ENCODE measurements around the gene BATF2.
"Not testable (repeated sequence)": the region's sequence is repeated elsewhere in the genome, so short reads cannot be mapped to it uniquely, and the experiment has no call there.

The BATF2 gene

DNA sequence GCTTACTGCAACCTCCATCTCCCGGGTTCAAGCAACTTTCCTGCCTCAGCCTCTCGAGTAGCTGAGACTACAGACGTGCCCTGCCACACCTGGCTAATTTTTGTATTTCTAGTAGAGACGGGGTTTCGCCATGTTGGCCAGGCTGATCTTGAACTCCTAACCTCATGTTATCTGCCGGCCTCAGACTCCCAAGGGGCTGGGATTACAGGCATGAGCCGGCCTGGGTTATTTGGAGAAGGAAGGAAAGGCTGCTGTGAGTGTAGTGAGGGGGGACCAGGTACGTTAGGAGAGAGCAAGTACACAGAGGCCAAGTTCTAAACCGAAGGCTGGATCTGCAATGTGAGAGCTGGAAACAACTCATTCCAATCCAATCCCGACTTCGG is 453 bp downstream of the BATF2 start:
- no peaks in the 10 kb centered on the region for H3K27me3 ChIP-seq (ENCODE audit: insufficient read depth, low read length)
- H3K79me2 ChIP-seq (ENCODE audit: control insufficient read depth, insufficient read depth, low read length, unreplicated experiment) = no peaks in the 10 kb centered on the region
- peaks cover 13% of the 10 kb centered on the region for H3K4me1 ChIP-seq (ENCODE audit: control insufficient read depth, insufficient read depth, low read length, unreplicated experiment)
- H2AFZ ChIP-seq (ENCODE audit: low read length, unreplicated experiment) = peak overlapping the region; percentile 27
- peak overlapping the region; percentile 62 for H3K4me3 ChIP-seq (ENCODE audit: low read depth, low read length)
- H3K27ac ChIP-seq (ENCODE audit: low read depth, low read length) = no peak overlapping the region
- no peaks in the 10 kb centered on the region for H3K36me3 ChIP-seq (ENCODE audit: insufficient read depth, low read length)

- Histone ChIP-seq H3K36me3 (ENCODE audit: insufficient read depth, low read length) (no peaks in the 10 kb centered on the region), H3K79me2 (ENCODE audit: control insufficient read depth, insufficient read depth, low read length, unreplicated experiment) (no peaks in the 10 kb centered on the region), H3K27ac (ENCODE audit: low read depth, low read length) (no peak overlapping the region), H3K4me3 (ENCODE audit: low read depth, low read length) (no peak overlapping the region), H2AFZ (ENCODE audit: low read length, unreplicated experiment) (no peak overlapping the region), H3K4me1 (ENCODE audit: control insufficient read depth, insufficient read depth, low read length, unreplicated experiment) (peaks cover 20% of the 10 kb centered on the region), H3K27me3 (ENCODE audit: insufficient read depth, low read length) (no peaks in the 10 kb centered on the region)
Measured at GRCh38 chr11:64994318-64994717, 2.5 kb downstream of the BATF2 start.

DNA sequence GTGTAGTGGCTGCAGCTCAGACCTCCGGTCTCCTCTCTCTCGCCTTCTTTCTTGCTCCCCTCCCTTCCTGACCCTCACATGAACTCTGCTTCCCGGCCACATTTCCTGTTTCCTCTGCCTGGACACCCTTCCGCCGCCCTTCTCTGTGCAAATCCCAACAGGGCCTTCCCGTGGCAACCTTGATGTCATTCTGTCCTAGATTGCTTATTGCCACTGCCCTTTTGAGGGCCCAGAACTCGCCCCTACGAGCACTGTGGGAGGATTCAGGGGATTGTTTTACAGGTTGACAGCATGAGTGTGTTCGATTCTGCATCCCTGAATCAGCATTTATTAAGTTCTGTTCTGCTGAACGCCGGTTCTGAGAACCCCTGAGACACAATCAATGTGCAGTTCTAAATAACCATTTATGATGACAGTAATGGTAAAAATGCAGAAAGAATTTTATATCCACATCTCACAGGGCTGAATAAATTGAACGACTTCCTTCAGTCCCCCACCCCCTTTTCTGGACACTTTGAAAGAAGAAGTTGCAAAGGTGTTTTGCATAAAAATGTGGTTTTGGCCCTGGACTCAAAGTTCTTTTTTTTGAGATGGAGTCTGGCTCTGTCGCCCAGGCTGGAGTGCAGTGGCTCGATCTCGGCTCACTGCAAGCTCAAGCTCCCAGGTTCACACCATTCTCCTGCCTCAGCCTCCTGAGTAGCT is 6.4 kb downstream of the BATF2 start:
- no peak overlapping the region for H2AFZ ChIP-seq (ENCODE audit: low read length, unreplicated experiment)
- H3K27ac ChIP-seq (ENCODE audit: low read depth, low read length) = no peak overlapping the region
- peaks cover 7% of the 10 kb centered on the region for H3K4me1 ChIP-seq (ENCODE audit: control insufficient read depth, insufficient read depth, low read length, unreplicated experiment)
- H3K4me3 ChIP-seq (ENCODE audit: low read depth, low read length) = no peak overlapping the region
- H3K27me3 ChIP-seq (ENCODE audit: insufficient read depth, low read length) = no peaks in the 10 kb centered on the region
- H3K36me3 ChIP-seq (ENCODE audit: insufficient read depth, low read length) = no peaks in the 10 kb centered on the region
- H3K79me2 ChIP-seq (ENCODE audit: control insufficient read depth, insufficient read depth, low read length, unreplicated experiment) = no peaks in the 10 kb centered on the region

GRCh38 chr11:64989416-64989815 is 7.4 kb downstream of the BATF2 start:
- H3K27me3 ChIP-seq (ENCODE audit: insufficient read depth, low read length) = no peaks in the 10 kb centered on the region
- H3K36me3 ChIP-seq (ENCODE audit: insufficient read depth, low read length) = no peaks in the 10 kb centered on the region
- H3K79me2 ChIP-seq (ENCODE audit: control insufficient read depth, insufficient read depth, low read length, unreplicated experiment) = no peaks in the 10 kb centered on the region
- no peak overlapping the region for H3K4me3 ChIP-seq (ENCODE audit: low read depth, low read length)
- H3K27ac ChIP-seq (ENCODE audit: low read depth, low read length) = no peak overlapping the region
- peaks cover 7% of the 10 kb centered on the region for H3K4me1 ChIP-seq (ENCODE audit: control insufficient read depth, insufficient read depth, low read length, unreplicated experiment)
- H2AFZ ChIP-seq (ENCODE audit: low read length, unreplicated experiment) = no peak overlapping the region

- Histone ChIP-seq H2AFZ (ENCODE audit: low read length, unreplicated experiment) (no peak overlapping the region), H3K27me3 (ENCODE audit: insufficient read depth, low read length) (no peaks in the 10 kb centered on the region), H3K4me1 (ENCODE audit: control insufficient read depth, insufficient read depth, low read length, unreplicated experiment) (peaks cover 7% of the 10 kb centered on the region), H3K4me3 (ENCODE audit: low read depth, low read length) (no peak overlapping the region), H3K27ac (ENCODE audit: low read depth, low read length) (no peak overlapping the region), H3K36me3 (ENCODE audit: insufficient read depth, low read length) (no peaks in the 10 kb centered on the region), H3K79me2 (ENCODE audit: control insufficient read depth, insufficient read depth, low read length, unreplicated experiment) (no peaks in the 10 kb centered on the region)
Measured at GRCh38 chr11:64987998-64988854, 8.5 kb downstream of the BATF2 start.

GRCh38 chr11:64983339-64983738 is 13.4 kb downstream of the BATF2 start:
- not testable (repeated sequence) for H3K4me1 ChIP-seq (ENCODE audit: control insufficient read depth, insufficient read depth, low read length, unreplicated experiment); H3K36me3 ChIP-seq (ENCODE audit: insufficient read depth, low read length); H3K27ac ChIP-seq (ENCODE audit: low read depth, low read length); H3K79me2 ChIP-seq (ENCODE audit: control insufficient read depth, insufficient read depth, low read length, unreplicated experiment); H3K4me3 ChIP-seq (ENCODE audit: low read depth, low read length); H2AFZ ChIP-seq (ENCODE audit: low read length, unreplicated experiment)
- peaks cover 13% of the 10 kb centered on the region for H3K27me3 ChIP-seq (ENCODE audit: insufficient read depth, low read length)

- H3K79me2 ChIP-seq (ENCODE audit: control insufficient read depth, insufficient read depth, low read length, unreplicated experiment) = no peaks in the 10 kb centered on the region
- H3K4me3 ChIP-seq (ENCODE audit: low read depth, low read length) = no peak overlapping the region
- no peaks in the 10 kb centered on the region for H3K36me3 ChIP-seq (ENCODE audit: insufficient read depth, low read length)
- peaks cover 5% of the 10 kb centered on the region; the same call in 1 of the 2 replicates for H3K27me3 ChIP-seq (ENCODE audit: insufficient read depth, low read length)
- no peak overlapping the region for H2AFZ ChIP-seq (ENCODE audit: low read length, unreplicated experiment)
- no peak overlapping the region for H3K27ac ChIP-seq (ENCODE audit: low read depth, low read length)
- H3K4me1 ChIP-seq (ENCODE audit: control insufficient read depth, insufficient read depth, low read length, unreplicated experiment) = no peaks in the 10 kb centered on the region
Measured at GRCh38 chr11:64976651-64977050, 20.1 kb downstream of the BATF2 start.

- no peak overlapping the region for H3K4me3 ChIP-seq (ENCODE audit: low read depth, low read length)
- H3K79me2 ChIP-seq (ENCODE audit: control insufficient read depth, insufficient read depth, low read length, unreplicated experiment) = no peaks in the 10 kb centered on the region
- H3K27ac ChIP-seq (ENCODE audit: low read depth, low read length) = no peak overlapping the region
- no peaks in the 10 kb centered on the region for H3K27me3 ChIP-seq (ENCODE audit: insufficient read depth, low read length)
- H2AFZ ChIP-seq (ENCODE audit: low read length, unreplicated experiment) = no peak overlapping the region
- no peaks in the 10 kb centered on the region for H3K36me3 ChIP-seq (ENCODE audit: insufficient read depth, low read length)
- H3K4me1 ChIP-seq (ENCODE audit: control insufficient read depth, insufficient read depth, low read length, unreplicated experiment) = peaks cover 4% of the 10 kb centered on the region
Measured at GRCh38 chr11:64974124-64974523, 22.6 kb downstream of the BATF2 start.

DNA sequence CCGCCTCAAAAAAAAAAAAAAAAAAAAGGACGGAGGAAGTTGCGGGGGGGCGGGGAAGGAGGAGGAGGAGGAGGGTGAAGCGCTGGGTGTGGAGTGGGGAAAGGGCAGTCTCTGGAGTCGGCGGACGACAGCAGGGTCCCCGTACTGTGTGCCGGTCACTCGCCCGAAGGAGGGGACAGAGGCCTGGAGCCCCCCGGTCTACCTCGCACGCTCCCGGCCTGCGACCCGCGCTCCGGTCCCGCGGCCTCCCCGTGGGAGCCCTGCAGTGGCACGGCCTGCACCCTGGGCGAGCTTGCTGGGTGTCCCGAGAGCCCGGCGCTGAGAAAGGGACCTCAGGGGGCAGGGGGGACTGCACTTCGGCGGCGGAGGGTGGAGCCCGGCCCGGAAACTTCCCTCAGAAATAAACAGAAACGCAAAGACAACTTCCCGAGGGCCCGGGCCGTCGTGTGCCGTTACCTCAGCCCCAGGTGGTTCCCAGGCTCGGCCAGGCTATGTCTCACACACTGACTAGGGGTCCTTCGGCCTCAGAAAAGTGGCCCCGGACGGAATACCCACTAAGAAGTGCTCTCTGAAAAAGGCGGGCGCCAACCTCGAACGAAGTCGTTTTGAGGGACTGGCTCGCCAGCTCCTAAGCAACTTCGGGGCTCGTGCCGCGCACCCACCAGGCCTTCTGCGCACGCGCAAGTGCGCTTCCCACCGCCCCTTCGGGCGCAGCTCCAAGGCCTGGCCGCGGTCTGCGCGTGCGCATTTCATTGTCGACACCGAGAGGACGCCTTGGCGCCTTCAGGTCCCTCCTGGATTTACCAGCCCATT is 25.1 kb downstream of the BATF2 start, which contains the start of gene MAJIN:
TSS of gene MAJIN (minus strand) at position 688 of the 813 bp plus-strand sequence. CDS start 12,703 bp downstream, outside the sequence.
- Histone ChIP-seq H2AFZ (ENCODE audit: low read length, unreplicated experiment) (peak within 1 kb of the TSS; percentile 95), H3K4me1 (ENCODE audit: control insufficient read depth, insufficient read depth, low read length, unreplicated experiment) (peaks cover 4% of the 10 kb centered on the region), H3K79me2 (ENCODE audit: control insufficient read depth, insufficient read depth, low read length, unreplicated experiment) (no peaks in the 10 kb centered on the region), H3K36me3 (ENCODE audit: insufficient read depth, low read length) (no peaks in the 10 kb centered on the region), H3K4me3 (ENCODE audit: low read depth, low read length) (peak within 1 kb of the TSS; percentile 83), H3K27me3 (ENCODE audit: insufficient read depth, low read length) (no peaks in the 10 kb centered on the region), H3K27ac (ENCODE audit: low read depth, low read length) (no peak within 1 kb of the TSS)

DNA sequence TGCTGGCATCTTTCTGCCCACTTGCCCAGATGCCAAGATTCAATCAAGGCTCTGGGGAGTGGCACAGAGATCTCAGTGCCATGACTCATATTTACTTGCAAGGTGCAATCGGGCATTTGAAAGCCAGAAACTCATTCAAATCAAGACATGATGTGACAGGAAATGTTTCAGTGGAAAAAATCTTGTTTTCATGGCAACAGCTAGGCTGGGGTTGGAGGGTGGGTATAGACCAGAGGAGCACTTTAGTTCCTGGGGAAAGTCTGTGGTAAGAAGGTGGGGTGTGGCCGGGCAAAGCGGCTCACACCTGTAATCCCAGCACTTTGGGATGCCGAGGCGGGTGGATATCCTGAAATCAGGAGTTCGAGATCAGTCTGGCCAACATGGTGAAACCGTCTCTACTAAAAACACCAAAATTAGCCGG is 26.0 kb downstream of the BATF2 start:
- H3K27me3 ChIP-seq (ENCODE audit: insufficient read depth, low read length) = no peaks in the 10 kb centered on the region
- H3K27ac ChIP-seq (ENCODE audit: low read depth, low read length) = no peak overlapping the region
- H3K79me2 ChIP-seq (ENCODE audit: control insufficient read depth, insufficient read depth, low read length, unreplicated experiment) = no peaks in the 10 kb centered on the region
- H3K4me1 ChIP-seq (ENCODE audit: control insufficient read depth, insufficient read depth, low read length, unreplicated experiment) = peaks cover 4% of the 10 kb centered on the region
- H2AFZ ChIP-seq (ENCODE audit: low read length, unreplicated experiment) = no peak overlapping the region
- H3K36me3 ChIP-seq (ENCODE audit: insufficient read depth, low read length) = no peaks in the 10 kb centered on the region
- H3K4me3 ChIP-seq (ENCODE audit: low read depth, low read length) = no peak overlapping the region

Data from ACC112 (cell line).